ENCODE data around the gene NR2C2.

DNA sequence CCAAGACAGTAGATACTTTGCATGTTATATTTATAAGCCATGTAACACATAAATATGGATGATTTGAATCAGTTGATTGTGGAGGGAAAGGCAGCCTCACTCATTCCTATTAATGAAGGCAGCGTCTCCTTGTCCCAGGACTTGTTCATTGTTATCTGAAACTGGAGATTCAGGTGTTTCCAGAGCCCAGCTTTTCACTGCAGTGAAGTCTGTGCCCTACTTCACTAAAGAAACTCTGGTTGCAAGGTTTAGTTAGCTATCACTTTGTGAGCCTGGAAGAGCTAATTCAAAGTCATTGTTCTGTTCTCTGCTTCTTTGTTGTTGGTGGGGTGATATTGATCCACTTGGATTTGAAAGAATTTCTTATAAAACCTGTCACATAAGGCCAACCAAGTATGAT, 9.8 kb downstream of the NR2C2 start:
- TF ChIP-seq CTCF (IDR thresholded peaks at IDR 0.05), result no peak
- no peak for TF ChIP-seq POLR2A (IDR thresholded peaks at IDR 0.05)
- TF ChIP-seq POLR2AphosphoS5 (IDR thresholded peaks at IDR 0.05; ENCODE audit: insufficient read depth in 1 of 2, low read depth in 1 of 2), result no peak
